Upper lobe of right lung (tissue), 1 donor: ENCODE measurements around the gene MTPN. TPM values are rescaled to one million over a fixed set of nuclear protein-coding genes. Genes with fewer than 3 reads are reported as not detected.

Experiments used
- ATAC-seq: fragments of 200-7000 bp; cut with Tn5 transposase; one replicate; pipeline ENCODE4 v1.9.1; 2020; ENCODE audit warnings: mild to moderate bottlenecking, moderate library complexity
- DNase-seq: peaks from one replicate; pipeline ENCODE4 v3.0.0-alpha.2; 2020
- H3K27ac ChIP-seq: fragments of 200-600 bp; one replicate; pipeline ENCODE4 v1.8.0; 2022
- H3K27me3 ChIP-seq: fragments of 200-600 bp; one replicate; pipeline ENCODE4 v1.8.0; 2022; ENCODE audit warnings: mild to moderate bottlenecking
- H3K36me3 ChIP-seq: fragments of 200-600 bp; one replicate; pipeline ENCODE4 v1.8.0; 2022
- H3K4me1 ChIP-seq: fragments of 200-600 bp; one replicate; pipeline ENCODE4 v1.8.0; 2022
- H3K4me3 ChIP-seq: fragments of 200-600 bp; one replicate; pipeline ENCODE4 v1.8.0; 2022; ENCODE audit warnings: mild to moderate bottlenecking
- H3K9me3 ChIP-seq: fragments of 200-600 bp; one replicate; pipeline ENCODE4 v1.8.0; 2022
- CTCF ChIP-seq: fragments of 200-600 bp; IDR thresholded peaks from one replicate; pipeline ENCODE4 v1.8.0; 2022; ENCODE audit warnings: antibody characterized with exemption
- intact Hi-C: fragments of 100-400 bp; cut with DNase I; formaldehyde crosslinking; loops from one replicate; pipeline ENCODE4 v1.11.0; 2022
- total RNA-seq: library from RNA; stranded (reverse); fragmentation: NEBNext Ultra II Directional; extraction: Animal tissue kit (Norgen Biotek cat#: 25700); gene quantifications from one replicate; pipeline ENCODE4 v1.2.1, GENCODE V29; 2021
- donor health status: DM: no; HTN: yes; CAD: no; lungs with severe emphysema.

MTPN gene
- total RNA-seq, 1 donor from 2014 or later: 130 TPM

GRCh38 chr7:136006208-136006607 is 29.0 kb upstream of the MTPN start:
- Histone ChIP-seq H3K27ac (no peak overlapping the region), H3K4me1 (no peaks in the 10 kb centered on the region), H3K4me3 (no peak overlapping the region), H3K9me3 (no peaks in the 10 kb centered on the region), H3K36me3 (no peaks in the 10 kb centered on the region), H3K27me3 (no peaks in the 10 kb centered on the region)
- intact Hi-C loops: no loop called here
- TF ChIP-seq CTCF: no peak
- no peak for DNase-seq
- no peak for ATAC-seq

GRCh38 chr7:136004083-136004482 is 26.9 kb upstream of the MTPN start:
- DNase-seq (no peak), ATAC-seq (no peak)
- no peaks in the 10 kb centered on the region for H3K36me3 ChIP-seq
- no peaks in the 10 kb centered on the region for H3K27me3 ChIP-seq
- no peak overlapping the region for H3K27ac ChIP-seq
- no peak overlapping the region for H3K4me3 ChIP-seq
- no peaks in the 10 kb centered on the region for H3K9me3 ChIP-seq
- intact Hi-C loops: no loop called here
- no peak for TF ChIP-seq CTCF
- H3K4me1 ChIP-seq: no peaks in the 10 kb centered on the region

GRCh38 chr7:136002802-136003201 is 25.6 kb upstream of the MTPN start:
- no peak for TF ChIP-seq CTCF
- Histone ChIP-seq H3K9me3 (no peaks in the 10 kb centered on the region), H3K4me1 (no peaks in the 10 kb centered on the region), H3K36me3 (no peaks in the 10 kb centered on the region), H3K27ac (no peak overlapping the region), H3K4me3 (no peak overlapping the region), H3K27me3 (no peaks in the 10 kb centered on the region)
- DNase-seq (no peak), ATAC-seq (no peak)
- intact Hi-C loops: no loop called here

GRCh38 chr7:136000288-136000913 is 23.2 kb upstream of the MTPN start:
- ATAC-seq (no peak), DNase-seq (no peak)
- no peaks in the 10 kb centered on the region for H3K27me3 ChIP-seq
- H3K27ac ChIP-seq: no peak overlapping the region
- no peak for TF ChIP-seq CTCF
- H3K36me3 ChIP-seq: no peaks in the 10 kb centered on the region
- intact Hi-C loops: no loop called here
- H3K4me3 ChIP-seq: no peak overlapping the region
- H3K9me3 ChIP-seq: no peaks in the 10 kb centered on the region
- H3K4me1 ChIP-seq: no peaks in the 10 kb centered on the region

- Histone ChIP-seq H3K9me3 (no peaks in the 10 kb centered on the region), H3K27me3 (no peaks in the 10 kb centered on the region), H3K36me3 (no peaks in the 10 kb centered on the region), H3K4me3 (no peak overlapping the region), H3K4me1 (no peaks in the 10 kb centered on the region), H3K27ac (no peak overlapping the region)
- ATAC-seq (no peak), DNase-seq (no peak)
- TF ChIP-seq CTCF: no peak
- intact Hi-C loops: no loop called here
These were observed 20.9 kb upstream of the MTPN start for GRCh38 chr7:135998081-135998480.

GRCh38 chr7:135995748-135996147 is 18.6 kb upstream of the MTPN start:
- no peaks in the 10 kb centered on the region for H3K4me1 ChIP-seq
- H3K4me3 ChIP-seq: no peak overlapping the region
- intact Hi-C loops: no loop called here
- no peaks in the 10 kb centered on the region for H3K27me3 ChIP-seq
- no peaks in the 10 kb centered on the region for H3K36me3 ChIP-seq
- ATAC-seq (no peak), DNase-seq (no peak)
- H3K27ac ChIP-seq: no peak overlapping the region
- H3K9me3 ChIP-seq: no peaks in the 10 kb centered on the region
- no peak for TF ChIP-seq CTCF
